8988T (cell line): ENCODE data around the gene TMC7.
"Not testable (repeated sequence)": the region's sequence is repeated elsewhere in the genome, so short reads cannot be mapped to it uniquely, and the experiment has no call there.

ENCODE experiments used
- DNase-seq: peaks from one replicate; pipeline ENCODE4 v3.0.0; 2011

TMC7 gene

DNA sequence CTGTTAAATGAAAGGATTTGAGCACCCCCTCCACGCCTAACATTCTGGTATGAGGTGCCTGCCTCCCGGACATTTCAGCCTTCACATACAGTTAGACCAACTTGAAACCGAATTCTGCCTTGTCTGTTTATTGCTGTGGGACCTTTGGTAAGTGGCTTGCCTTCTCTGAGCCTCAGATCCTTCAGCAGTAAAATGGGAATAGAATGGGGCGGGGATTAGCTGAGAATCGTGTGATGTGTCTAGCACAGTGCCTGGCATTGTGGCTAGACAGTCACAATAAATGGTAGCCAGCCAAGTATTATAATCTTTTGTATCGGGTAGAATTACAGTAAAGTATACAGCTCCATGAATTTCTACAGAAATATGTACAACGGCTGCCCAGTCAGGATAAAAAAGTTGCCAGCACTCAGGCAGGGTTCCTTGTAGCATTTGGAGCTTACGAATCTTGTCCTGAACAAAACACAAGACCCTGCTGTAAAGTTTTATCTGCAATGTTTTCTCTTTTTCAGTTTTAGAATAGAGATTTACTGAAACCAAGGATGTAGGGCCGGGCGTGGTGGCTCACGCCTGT, 786 bp downstream of the TMC7 start:
- no peak for DNase-seq

DNA sequence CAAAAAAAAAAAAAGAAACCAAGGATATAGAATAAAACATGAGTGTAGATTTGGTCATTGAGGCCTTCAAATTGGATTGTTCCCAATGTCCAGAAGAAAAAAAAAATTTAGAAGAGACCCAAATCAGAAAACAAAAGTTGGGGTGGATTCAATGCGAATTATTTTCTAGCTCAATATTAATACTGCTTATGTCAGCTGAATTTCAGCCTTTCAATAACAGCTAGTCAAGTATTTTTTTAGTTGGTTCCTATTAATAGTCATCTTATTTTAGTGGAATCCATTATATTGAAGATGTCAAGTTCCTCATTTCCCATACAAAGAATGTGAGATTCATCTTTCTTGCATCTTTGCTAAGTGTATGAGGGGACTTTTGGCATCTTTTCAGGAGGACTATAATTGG, 1.5 kb downstream of the TMC7 start:
- not testable (repeated sequence) for DNase-seq

DNA sequence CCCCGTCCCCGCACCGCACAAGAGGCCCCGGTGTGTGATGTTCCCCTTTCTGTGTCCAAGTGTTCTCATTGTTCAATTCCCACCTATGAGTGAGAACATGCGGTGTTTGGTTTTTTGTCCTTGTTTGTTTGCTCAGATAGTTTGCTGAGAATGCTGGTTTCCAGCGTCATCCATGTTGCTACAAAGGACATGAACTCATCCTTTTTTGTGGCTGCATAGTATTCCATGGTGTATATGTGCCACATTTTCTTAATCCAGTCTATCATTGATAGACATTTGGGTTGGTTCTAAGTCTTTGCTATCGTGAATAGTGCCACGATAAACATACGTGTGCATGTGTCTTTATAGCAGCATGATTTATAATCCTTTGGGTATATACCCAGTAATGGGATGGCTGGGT, 8.0 kb downstream of the TMC7 start:
- DNase-seq: not testable (repeated sequence)

- DNase-seq: not testable (repeated sequence)
These were observed 9.8 kb downstream of the TMC7 start for GRCh38 chr16:18993531-18993930.

DNA sequence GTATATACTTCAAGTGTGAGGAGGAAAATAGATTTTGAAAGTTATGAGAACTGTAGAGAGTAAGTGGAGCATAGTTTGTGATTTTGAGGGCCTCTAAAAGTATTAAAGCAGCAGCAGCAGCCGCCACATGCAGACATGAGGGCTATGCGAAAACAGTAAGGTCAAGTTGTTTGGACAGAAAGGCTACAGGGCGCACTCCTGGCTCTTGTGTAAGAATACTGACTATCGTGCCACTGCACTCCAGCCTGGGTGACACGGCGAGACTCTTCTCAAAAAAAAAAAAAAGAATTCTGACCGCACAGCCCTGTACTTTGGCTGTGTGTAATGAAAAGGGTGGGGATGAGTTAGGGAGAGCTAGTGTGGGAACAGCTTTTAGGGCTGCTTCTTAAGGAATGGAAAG, 10.4 kb downstream of the TMC7 start:
- DNase-seq: not testable (repeated sequence)

- DNase-seq: not testable (repeated sequence)
These were observed 11.7 kb downstream of the TMC7 start for GRCh38 chr16:18995406-18995805.

DNA sequence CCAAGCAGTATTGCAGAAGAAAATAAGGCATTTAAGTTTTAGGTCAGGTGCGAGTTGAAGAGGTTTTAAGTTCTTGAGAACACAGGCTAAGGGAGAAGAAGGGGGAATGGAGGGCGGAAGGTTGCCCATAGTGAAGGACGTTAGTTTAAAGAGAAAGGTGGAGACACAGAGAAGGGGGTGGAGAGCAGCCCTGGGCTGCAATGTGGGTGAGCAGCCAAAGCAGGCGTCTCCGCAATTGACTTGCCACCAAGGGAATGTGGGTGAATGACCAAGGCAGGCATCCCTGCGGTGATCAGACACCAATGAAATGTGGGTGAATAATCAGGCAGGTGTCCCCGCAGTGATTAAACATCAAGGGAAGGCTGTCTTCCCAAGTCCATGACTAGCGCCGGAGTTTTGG, 12.8 kb downstream of the TMC7 start:
- not testable (repeated sequence) for DNase-seq

- DNase-seq: not testable (repeated sequence)
These were observed 13.3 kb downstream of the TMC7 start for GRCh38 chr16:18997001-18997400.

GRCh38 chr16:18999045-18999393, 15.3 kb downstream of the TMC7 start:
- DNase-seq: no peak

GRCh38 chr16:19001788-19002187, 18.1 kb downstream of the TMC7 start:
- DNase-seq: no peak

DNA sequence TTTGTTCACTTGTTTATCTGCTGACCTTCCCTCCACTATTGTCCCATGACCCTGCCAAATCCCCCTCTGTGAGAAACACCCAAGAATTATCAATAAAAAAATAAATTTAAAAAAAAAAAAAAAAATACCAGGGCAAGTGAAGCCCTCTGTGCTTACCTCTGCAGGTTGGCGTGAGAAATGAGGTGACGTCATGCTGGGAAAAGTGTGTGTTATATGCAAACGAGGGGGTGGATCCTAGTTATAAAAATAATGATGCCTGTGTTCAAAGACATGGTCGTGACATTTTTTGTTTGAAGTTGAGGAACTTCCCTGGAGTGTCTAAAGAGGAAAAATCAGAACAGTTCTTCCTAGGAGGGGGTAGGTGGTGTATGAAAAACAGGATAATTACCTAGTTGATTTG, 20.2 kb downstream of the TMC7 start:
- DNase-seq: no peak

- peak; percentile 54 for DNase-seq
These were observed 22.1 kb downstream of the TMC7 start for GRCh38 chr16:19005561-19006445.

GRCh38 chr16:19006446-19007315, 22.9 kb downstream of the TMC7 start:
- no peak for DNase-seq

- no peak for DNase-seq
These were observed 24.8 kb downstream of the TMC7 start for GRCh38 chr16:19008245-19009169.

- no peak for DNase-seq
These were observed 27.5 kb downstream of the TMC7 start for GRCh38 chr16:19011169-19011731.

DNA sequence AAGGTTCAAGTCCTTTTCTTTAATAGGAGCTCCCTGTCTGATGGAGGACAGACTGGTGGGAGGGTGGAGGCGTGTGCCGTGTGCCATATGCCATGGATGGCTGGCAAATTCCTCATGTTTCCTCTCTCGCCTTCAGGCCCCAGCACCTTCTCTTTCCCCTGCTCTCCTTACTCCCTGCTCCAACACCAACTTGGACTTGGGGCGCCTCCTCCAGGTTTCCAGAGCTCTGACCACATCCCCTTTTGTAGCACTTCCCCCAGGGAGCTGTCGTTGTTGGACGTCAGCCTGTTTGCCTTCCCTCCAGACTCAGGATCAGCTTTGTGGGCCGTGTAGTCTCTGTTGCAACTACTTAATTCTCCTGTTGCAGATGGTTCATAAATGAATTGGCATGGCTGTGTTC, 30.7 kb downstream of the TMC7 start:
- no peak for DNase-seq

- no peak for DNase-seq
These were observed 33.4 kb downstream of the TMC7 start for GRCh38 chr16:19017179-19017578.

GRCh38 chr16:19020689-19021088, 37.0 kb downstream of the TMC7 start:
- no peak for DNase-seq

- DNase-seq: no peak
These were observed 38.0 kb downstream of the TMC7 start for GRCh38 chr16:19021747-19022146.

- DNase-seq: no peak
These were observed 43.7 kb downstream of the TMC7 start for GRCh38 chr16:19027416-19027815.

- no peak for DNase-seq
These were observed 46.2 kb downstream of the TMC7 start for GRCh38 chr16:19029980-19030379.

- no peak for DNase-seq
These were observed 48.0 kb downstream of the TMC7 start for GRCh38 chr16:19031738-19032137.
